Uterus (tissue), 2 donors: ENCODE data around the gene CD93.

ENCODE experiments used
- CTCF ChIP-seq, 4 experiments: fragments of 200-600 bp in 2 of 4; fragments of 450-650 bp in 2 of 4; sonication (generic) in 2 of 4; IDR thresholded peaks; one replicate each; pipeline ENCODE4 v1.5.1; 2016 to 2019; ENCODE audit warnings: antibody characterized with exemption in 4 of 4, mild to moderate bottlenecking in 2 of 4, moderate library complexity in 1 of 4
- POLR2A ChIP-seq, 2 donors: fragments of 450-650 bp; IDR thresholded peaks; one replicate each; pipeline ENCODE4 v1.6.1; 2016; ENCODE audit warnings: antibody characterized with exemption in 2 of 2, mild to moderate bottlenecking in 1 of 2, moderate library complexity in 1 of 2

GRCh38 chr20:23039136-23039875, 46.8 kb downstream of the CD93 start:
- no peak for TF ChIP-seq POLR2A (IDR thresholded peaks at IDR 0.05)
- TF ChIP-seq CTCF (IDR thresholded peaks at IDR 0.05) = no peak
